GM12878 (cell line): ENCODE measurements around the gene ADGRA3. TPM values are rescaled to one million over a fixed set of nuclear protein-coding genes. Genes with fewer than 3 reads are reported as not detected.

Source experiments
- ATAC-seq: fragments of 200-7000 bp; cut with Tn5 transposase; 3 replicates; pipeline ENCODE4 v1.9.1; 2020; ENCODE audit warnings: mild to moderate bottlenecking, moderate library complexity
- BruUV-seq: library from RNA; stranded (reverse); fragments of 400-500 nt; replicated peaks from 2 replicates; lab custom pipeline; 2021; lab: Mats Ljungman, UMichigan
- CTCF ChIA-PET: fragments of 300-600 bp; sonication (Branson Sonifier 250); formaldehyde crosslinking; extraction: SDS; loops from one replicate; lab custom pipeline; 2021; ENCODE audit warnings: inconsistent platforms; lab: Yijun Ruan, JAX
- POLR2A ChIA-PET: fragments of 350-600 bp; formaldehyde crosslinking; extraction: SDS; loops from one replicate; lab custom pipeline; 2021; ENCODE audit warnings: inconsistent platforms; lab: Charles Lee
- RAD21 ChIA-PET: fragments of 300-600 bp; sonication (Branson Sonifier 250); formaldehyde crosslinking; loops from one replicate; lab custom pipeline; 2023; ENCODE audit warnings: antibody characterized with exemption; ENCODE audit not compliant: unreplicated experiment; lab: Charles Lee
- SMC1A ChIA-PET: fragments of 300-600 bp; sonication (Branson Sonifier 250); formaldehyde crosslinking; loops from one replicate; lab custom pipeline; 2023; ENCODE audit not compliant: unreplicated experiment, uncharacterized antibody; lab: Charles Lee
- DNase-seq: peaks from one replicate; pipeline ENCODE4 v3.0.0-alpha.2; 2011; ENCODE audit warnings: low read depth, low spot score
- FAIRE-seq: peaks from 3 replicates; lab custom pipeline; 2011; peaks lifted over from hg19 to GRCh38; lab: Jason Lieb, UNC
- H2AFZ ChIP-seq: 2 replicates; pipeline ENCODE4 v1.6.0; 2011; ENCODE audit warnings: low read depth, low read length, control low read depth; ENCODE audit not compliant: control insufficient read depth
- H3K27ac ChIP-seq: 2 replicates; pipeline ENCODE4 v1.5.1; 2011; ENCODE audit warnings: control low read depth; ENCODE audit not compliant: control insufficient read depth, insufficient read depth
- H3K27me3 ChIP-seq, 2 experiments: replicated peaks in 1 of 2; 2 replicates each; pipeline versions ENCODE4 v1.6.0 to v1.6.1; 2011; ENCODE audit warnings: low read length in 1 of 2; ENCODE audit not compliant: control insufficient read depth in 2 of 2, insufficient read depth in 2 of 2
- H3K36me3 ChIP-seq, 2 experiments: 2 replicates each; pipeline ENCODE4 v1.5.1; 2011; ENCODE audit warnings: low read length in 1 of 2; ENCODE audit not compliant: control insufficient read depth in 2 of 2, insufficient read depth in 2 of 2
- H3K4me1 ChIP-seq: 2 replicates; pipeline ENCODE4 v1.6.1; 2011; ENCODE audit warnings: mild to moderate bottlenecking, low read length, moderate library complexity, mixed read lengths; ENCODE audit not compliant: control insufficient read depth, insufficient read depth
- H3K4me2 ChIP-seq: 2 replicates; pipeline ENCODE4 v1.6.0; 2011; ENCODE audit warnings: control low read depth; ENCODE audit not compliant: control insufficient read depth, insufficient read depth
- H3K4me3 ChIP-seq: fragments of 200-600 bp; sonication (generic); 2 replicates; pipeline ENCODE4 v1.5.1; 2016
- H3K79me2 ChIP-seq: 2 replicates; pipeline ENCODE4 v1.6.0; 2011; ENCODE audit warnings: low read length; ENCODE audit not compliant: control insufficient read depth, insufficient read depth
- H3K9ac ChIP-seq: 2 replicates; pipeline ENCODE4 v1.8.0; 2011; ENCODE audit warnings: low read length, control low read depth, mixed read lengths; ENCODE audit not compliant: control insufficient read depth, insufficient read depth
- H3K9me3 ChIP-seq: replicated peaks from 3 replicates; pipeline ENCODE4 v1.5.1; 2011; ENCODE audit warnings: mild to moderate bottlenecking, low read length; ENCODE audit not compliant: control insufficient read depth, insufficient read depth
- H4K20me1 ChIP-seq: 2 replicates; pipeline ENCODE4 v1.6.0; 2011; ENCODE audit not compliant: control insufficient read depth, insufficient read depth
- ATF7 ChIP-seq: fragments of 450-650 bp; IDR thresholded peaks from 2 replicates; pipeline ENCODE4 v1.6.1; 2016; ENCODE audit warnings: low read depth, mild to moderate bottlenecking
- EED ChIP-seq: sonication (generic); IDR thresholded peaks from 2 replicates; pipeline ENCODE4 v1.6.1; 2016; ENCODE audit warnings: antibody characterized with exemption, low read depth
- HDGF ChIP-seq: fragments of 450-650 bp; IDR thresholded peaks from 2 replicates; pipeline ENCODE4 v1.6.1; 2016; ENCODE audit warnings: antibody characterized with exemption
- IRF4 ChIP-seq: IDR thresholded peaks from 2 replicates; pipeline ENCODE4 v1.6.1; 2011; ENCODE audit warnings: low read depth, low read length
- MLLT1 ChIP-seq: fragments of 450-650 bp; IDR thresholded peaks from 2 replicates; pipeline ENCODE4 v1.6.1; 2016; ENCODE audit warnings: mild to moderate bottlenecking
- NKRF ChIP-seq: fragments of 450-650 bp; conservative IDR thresholded peaks from 2 replicates; pipeline ENCODE4 v1.6.1; 2017; ENCODE audit warnings: mild to moderate bottlenecking, moderate library complexity
- POU2F2 ChIP-seq: IDR thresholded peaks from 3 replicates; pipeline ENCODE4 v1.6.1; 2011; ENCODE audit warnings: low read depth, mild to moderate bottlenecking, low read length, borderline replicate concordance
- ZNF687 ChIP-seq: fragments of 450-650 bp; IDR thresholded peaks from 2 replicates; pipeline ENCODE4 v1.6.1; 2017; ENCODE audit warnings: mild to moderate bottlenecking, moderate library complexity
- WGBS: methylation state at CpG from one replicate; pipeline ENCODE4 v1.1.6; 2016; ENCODE audit warnings: low lambda C conversion rate; ENCODE audit not compliant: insufficient replicate concordance, insufficient coverage; ENCODE audit errors: missing lambda C conversion rate; 5-methylcytosine and 5-hydroxymethylcytosine counted together
- in situ Hi-C: fragments of 300-500 bp; cut with MboI; formaldehyde crosslinking; loops from 9 replicates; pipeline ENCODE4 v1.14.3; 2018; ENCODE audit warnings: mixed read lengths
- intact Hi-C: fragments of 100-400 bp; cut with micrococcal nuclease; formaldehyde crosslinking; loops from one replicate; pipeline ENCODE4 v1.14.2; 2022; ENCODE audit not compliant: unreplicated experiment
- polyA plus RNA-seq, 11 experiments: library from polyadenylated mRNA; depleted of rRNA in 4 of 11; unstranded in 6 of 11; stranded (reverse) in 5 of 11; fragments of >200 nt; fragmentation: Nextera tagmentation in 4 of 11; fragmentation: Illumina TruSeq in 1 of 11; extraction: Ambion mirVana in 4 of 11; extraction: Trizol in 1 of 11; gene quantifications; 1 replicate in 1 of 11; 2 replicates in 10 of 11; pipeline versions ENCODE4 v1.2.1 to v1.2.3, GENCODE V29; 2011 to 2016; ENCODE audit warnings: inconsistent platforms in 2 of 11, missing spikeins in 2 of 11, low read depth in 1 of 11
- total RNA-seq, 4 experiments: library from RNA; depleted of rRNA in 3 of 4; stranded (reverse); fragments of >200 nt in 3 of 4; fragmentation: Illumina TruSeq in 1 of 4; extraction: Trizol in 1 of 4; gene quantifications; 2 replicates each; pipeline versions ENCODE4 v1.2.1 to v1.2.3, GENCODE V29; 2013 to 2021

The ADGRA3 gene
- total and polyA plus RNA-seq, 10 of the 15 experiments (the other 5 are each of a cell fraction or from before 2014, with no cell fraction given), result 0.24 to 66.2 (median 2.5) TPM

- TF ChIP-seq HDGF, result no peak
- TF ChIP-seq NKRF, result no peak; the same call in 1 of the 2 replicates
- TF ChIP-seq, all 136 proteins: peak for 20
These were observed 14.8 kb downstream of the ADGRA3 start (continued) for GRCh38 chr4:22500831-22501714.

GRCh38 chr4:22500128-22500611, 15.7 kb downstream of the ADGRA3 start:
- ATAC-seq (peak; percentile 1; the same call in 2 of the 3 replicates), FAIRE-seq (no peak), DNase-seq (no peak)
- Histone ChIP-seq H3K4me2 (no peak overlapping the region), H3K27ac (no peak overlapping the region), H3K36me3 (no peaks in the 10 kb centered on the region), H3K4me3 (no peak overlapping the region), H3K9me3 (no peaks in the 10 kb centered on the region), H4K20me1 (no peaks in the 10 kb centered on the region), H3K4me1 (no peaks in the 10 kb centered on the region), H3K79me2 (no peaks in the 10 kb centered on the region), H2AFZ (no peak overlapping the region), H3K27me3 (no peaks in the 10 kb centered on the region), H3K9ac (no peak overlapping the region)
- RAD21 ChIA-PET, result interaction anchor here (0.5 to 3.5 kb wide), 16 partner anchors 12 to 184 kb away, joined by 3 to 44 read pairs (median 4); no protein-coding TSS in a partner anchor
- SMC1A ChIA-PET, result interaction anchor here (0.8 to 10.8 kb wide), 13 partner anchors 11 to 173 kb away, joined by 3 to 272 read pairs (median 9); no protein-coding TSS in a partner anchor
- CTCF ChIA-PET, result interaction anchor here (0.7 to 3.8 kb wide), 8 partner anchors 8 to 65 kb away, joined by 3 to 23 read pairs (median 4); no protein-coding TSS in a partner anchor
- 22% methylated on average over 8 of the region's 8 CpGs for WGBS
- intact Hi-C loops (loop anchor here (2.0 to 5.0 kb wide), 3 partner anchors 17 to 97 kb away; no protein-coding TSS in a partner anchor), in situ Hi-C loops (no loop called here)
- TF ChIP-seq ZNF687 (no peak), ATF7 (no peak), EED (no peak), MLLT1 (peak; percentile 33; the same call in 1 of the 2 replicates), IRF4 (no peak), POU2F2 (no peak)
- TSS peak; percentile 18 for BruUV-seq
- POLR2A ChIA-PET, result interaction anchor here (1.0 to 4.8 kb wide), 12 partner anchors 8 to 111 kb away, joined by 3 to 59 read pairs (median 4); partner anchors contain the start of gene ADGRA3
